Astrocyte of the hippocampus (primary cell): ENCODE measurements around the gene TPRG1.

Experiments used
- DNase-seq: peaks from one replicate; pipeline ENCODE4 v3.0.0; 2011; ENCODE audit warnings: low read depth, low spot score

The TPRG1 gene

GRCh38 chr3:189278221-189278620, 106.5 kb downstream of the TPRG1 start:
- DNase-seq, result no peak

- DNase-seq, result no peak
These were observed 110.4 kb downstream of the TPRG1 start for GRCh38 chr3:189282189-189282588.

- no peak for DNase-seq
These were observed 111.0 kb downstream of the TPRG1 start for GRCh38 chr3:189282741-189283140.

DNA sequence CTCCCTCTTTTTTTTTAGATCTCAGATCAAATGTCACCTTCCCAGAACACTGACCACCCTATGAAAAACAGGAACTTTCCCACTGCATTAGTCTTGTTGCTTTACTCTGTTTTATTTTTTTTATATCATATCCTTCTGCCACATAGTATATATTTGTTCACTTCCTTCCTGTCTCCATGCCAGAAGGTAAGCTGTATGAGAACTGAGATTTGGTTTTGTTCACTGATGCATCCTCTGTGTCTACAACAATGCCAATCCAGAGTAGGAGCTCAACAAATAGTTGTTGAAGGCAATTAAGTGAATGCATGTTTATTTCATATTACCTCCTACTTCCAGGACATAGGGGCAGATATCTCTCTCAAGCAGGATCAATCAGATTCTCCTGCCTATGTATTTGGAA, 114.4 kb downstream of the TPRG1 start:
- DNase-seq, result no peak

DNA sequence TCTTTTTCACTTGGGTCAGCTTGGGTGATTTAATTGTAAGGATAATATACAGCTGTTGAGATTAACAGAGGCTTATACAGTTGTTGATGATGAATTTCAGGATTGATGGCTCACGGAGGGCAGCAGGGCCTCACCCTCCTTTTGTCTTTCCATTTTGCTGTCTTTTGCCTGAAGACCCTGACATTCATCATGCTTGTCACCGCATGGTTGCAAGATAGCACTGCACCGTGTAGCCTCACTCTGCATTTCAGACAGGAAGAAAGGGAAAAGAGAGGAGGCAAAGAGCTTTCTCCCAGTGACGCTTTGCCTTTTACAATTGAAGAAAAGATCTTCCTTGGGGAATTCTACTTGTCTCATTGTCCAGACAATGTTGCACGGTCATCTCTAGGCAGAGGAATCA, 115.1 kb downstream of the TPRG1 start:
- DNase-seq, result no peak

GRCh38 chr3:189288348-189289235, 116.8 kb downstream of the TPRG1 start:
- DNase-seq, result no peak

DNA sequence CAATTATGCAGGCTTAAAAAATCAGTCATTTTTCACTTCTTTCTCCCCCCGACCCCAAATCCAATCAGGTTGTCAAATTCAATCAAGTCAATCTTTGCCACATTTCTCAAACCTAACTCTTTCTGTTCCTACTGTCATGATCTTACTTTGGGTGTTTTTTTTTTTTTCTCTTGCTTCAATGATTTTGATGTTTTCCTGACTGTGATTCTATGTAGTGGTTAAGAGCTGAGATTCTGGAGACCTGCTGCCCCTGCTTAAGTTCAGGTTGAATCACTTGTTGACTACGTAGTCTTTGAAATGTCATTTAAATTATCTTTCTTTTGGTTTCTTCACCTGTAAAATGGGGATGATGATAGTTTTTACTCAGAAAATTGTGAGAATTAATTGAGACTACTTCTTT, 117.5 kb downstream of the TPRG1 start:
- no peak for DNase-seq

GRCh38 chr3:189292667-189293484, 121.1 kb downstream of the TPRG1 start:
- DNase-seq, result no peak

GRCh38 chr3:189294649-189295048, 122.9 kb downstream of the TPRG1 start:
- no peak for DNase-seq

GRCh38 chr3:189295089-189295488, 123.3 kb downstream of the TPRG1 start:
- DNase-seq, result no peak

- DNase-seq, result no peak
These were observed 126.2 kb downstream of the TPRG1 start for GRCh38 chr3:189297932-189298331.

- DNase-seq, result no peak
These were observed 127.0 kb downstream of the TPRG1 start for GRCh38 chr3:189298469-189299375.

GRCh38 chr3:189300345-189300744, 128.6 kb downstream of the TPRG1 start:
- no peak for DNase-seq

DNA sequence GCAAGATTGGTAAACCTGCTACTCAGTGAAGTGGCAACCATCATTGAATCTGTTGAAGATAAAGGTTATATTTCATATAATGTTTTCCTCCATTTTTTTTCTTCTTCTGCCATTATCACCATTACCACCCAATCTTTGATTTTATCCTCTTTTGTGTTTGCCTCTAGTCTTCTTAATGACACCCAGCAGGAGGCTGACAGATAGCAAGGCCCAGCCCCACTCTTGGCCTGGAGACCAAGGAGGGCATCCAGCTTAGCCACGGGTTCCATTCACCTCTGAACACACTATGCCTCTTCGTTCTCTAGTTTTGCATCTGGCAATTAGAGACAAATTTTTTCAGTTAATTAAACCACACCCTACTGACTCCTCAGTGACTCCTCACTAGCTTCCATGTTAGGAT, 129.7 kb downstream of the TPRG1 start:
- no peak for DNase-seq

- no peak for DNase-seq
These were observed 131.8 kb downstream of the TPRG1 start for GRCh38 chr3:189303584-189303983.

DNA sequence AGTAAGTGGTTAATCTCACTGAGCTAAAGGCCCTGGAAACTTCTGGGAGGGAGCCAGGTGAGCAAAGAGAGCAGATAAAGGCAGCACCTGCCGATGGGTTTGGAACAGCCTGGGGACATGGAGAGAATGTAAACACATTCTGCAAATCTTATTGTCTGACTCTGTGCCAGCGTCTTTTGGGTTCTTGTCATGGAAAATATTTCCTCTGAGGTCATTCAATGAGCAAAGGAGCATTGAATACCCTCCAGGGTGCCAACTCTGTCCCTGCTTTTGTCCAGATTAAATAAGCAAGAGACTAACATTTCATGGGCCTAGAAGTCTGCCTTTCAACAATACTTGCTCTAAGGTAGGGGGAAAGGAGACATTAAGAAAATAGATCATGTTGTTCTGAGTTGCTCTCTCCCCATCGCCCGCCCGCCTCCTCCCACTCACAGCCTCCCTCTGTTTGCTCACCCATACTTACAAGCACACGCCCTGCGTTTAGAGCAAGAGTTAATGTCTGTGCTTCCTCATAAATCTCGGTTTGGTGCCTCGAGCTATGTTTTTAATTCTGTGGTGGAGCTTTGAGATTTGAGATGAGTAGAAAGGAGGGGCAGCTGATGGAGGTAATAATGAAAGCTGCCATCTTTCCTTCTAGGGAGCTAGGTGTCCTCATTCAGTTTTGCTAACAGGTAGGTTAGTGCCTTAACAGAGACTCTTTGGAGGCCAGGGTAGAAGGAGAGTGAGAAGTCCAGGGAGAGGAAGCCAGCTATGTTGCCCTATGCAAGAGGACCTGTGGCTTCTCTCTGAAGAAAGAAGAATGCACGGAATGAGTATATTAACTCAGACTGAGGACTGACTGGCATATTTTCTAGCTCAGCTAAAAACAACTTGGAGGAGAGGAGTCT, 132.9 kb downstream of the TPRG1 start:
- DNase-seq, result peak; percentile 88

- DNase-seq, result no peak
These were observed 133.6 kb downstream of the TPRG1 start for GRCh38 chr3:189305412-189305811.

DNA sequence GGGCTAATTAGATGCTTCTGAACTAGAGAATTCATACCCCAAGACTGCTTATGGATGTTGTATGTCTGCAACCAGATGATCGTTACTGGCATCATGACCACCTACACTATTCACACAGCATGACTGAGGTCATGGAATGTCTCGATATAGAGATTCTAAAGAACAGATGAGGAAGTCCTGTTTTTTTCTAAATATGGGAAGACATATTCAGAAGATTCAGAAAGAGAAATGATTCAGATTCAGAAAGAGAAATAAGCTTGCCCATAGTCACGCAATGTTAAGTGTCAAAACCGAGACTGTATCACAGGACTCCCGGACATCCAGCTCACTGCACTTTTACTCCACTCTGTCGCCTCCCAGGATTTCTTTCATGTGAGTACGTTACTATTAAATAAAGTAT, 136.2 kb downstream of the TPRG1 start:
- no peak for DNase-seq

- peak; percentile 57 for DNase-seq
These were observed 136.8 kb downstream of the TPRG1 start for GRCh38 chr3:189308608-189309007.

- DNase-seq, result peak; percentile 22
These were observed 137.7 kb downstream of the TPRG1 start for GRCh38 chr3:189309400-189309975.
